Esophagus squamous epithelium (tissue), 4 donors: ENCODE results near the gene TRPM6.

Experiments used
- CTCF ChIP-seq, 6 experiments: fragments of 450-650 bp in 4 of 6; fragments of 200-600 bp in 2 of 6; sonication (generic) in 2 of 6; IDR thresholded peaks; one replicate each; pipeline ENCODE4 v1.5.1; 2016 to 2019; ENCODE audit warnings: antibody characterized with exemption in 6 of 6, mild to moderate bottlenecking in 4 of 6, moderate library complexity in 4 of 6
- POLR2A ChIP-seq, 4 donors: fragments of 450-650 bp; IDR thresholded peaks; one replicate each; pipeline ENCODE4 v1.6.1; 2017; ENCODE audit warnings: antibody characterized with exemption in 4 of 4, mild to moderate bottlenecking in 4 of 4, moderate library complexity in 3 of 4

GRCh38 chr9:74817281-74817810 lies 70.4 kb downstream of the TRPM6 start:
- TF ChIP-seq CTCF (IDR thresholded peaks at IDR 0.05), result no peak
- no peak for TF ChIP-seq POLR2A (IDR thresholded peaks at IDR 0.05)
